Adrenal gland (tissue), 5 donors: ENCODE data around the gene PIGN.

Experiments
- POLR2A ChIP-seq, 2 donors: fragments of 450-650 bp; IDR thresholded peaks; one replicate each; pipeline ENCODE4 v1.6.1; 2017; ENCODE audit warnings: antibody characterized with exemption in 2 of 2, mild to moderate bottlenecking in 2 of 2, moderate library complexity in 1 of 2
- TF ChIP-seq, protein P1 (sequence below), 6 experiments: fragments of 450-650 bp in 4 of 6; fragments of 200-600 bp in 2 of 6; sonication (generic) in 1 of 6; IDR thresholded peaks; 1 replicate in 5 of 6; 2 replicates in 1 of 6; pipeline versions ENCODE4 v1.5.1 to v1.8.0; 2016 to 2021; ENCODE audit warnings: antibody characterized with exemption in 6 of 6, mild to moderate bottlenecking in 2 of 6, moderate library complexity in 1 of 6
- donor health status: DM: no; HTN: no; CAD: no.

DNA sequence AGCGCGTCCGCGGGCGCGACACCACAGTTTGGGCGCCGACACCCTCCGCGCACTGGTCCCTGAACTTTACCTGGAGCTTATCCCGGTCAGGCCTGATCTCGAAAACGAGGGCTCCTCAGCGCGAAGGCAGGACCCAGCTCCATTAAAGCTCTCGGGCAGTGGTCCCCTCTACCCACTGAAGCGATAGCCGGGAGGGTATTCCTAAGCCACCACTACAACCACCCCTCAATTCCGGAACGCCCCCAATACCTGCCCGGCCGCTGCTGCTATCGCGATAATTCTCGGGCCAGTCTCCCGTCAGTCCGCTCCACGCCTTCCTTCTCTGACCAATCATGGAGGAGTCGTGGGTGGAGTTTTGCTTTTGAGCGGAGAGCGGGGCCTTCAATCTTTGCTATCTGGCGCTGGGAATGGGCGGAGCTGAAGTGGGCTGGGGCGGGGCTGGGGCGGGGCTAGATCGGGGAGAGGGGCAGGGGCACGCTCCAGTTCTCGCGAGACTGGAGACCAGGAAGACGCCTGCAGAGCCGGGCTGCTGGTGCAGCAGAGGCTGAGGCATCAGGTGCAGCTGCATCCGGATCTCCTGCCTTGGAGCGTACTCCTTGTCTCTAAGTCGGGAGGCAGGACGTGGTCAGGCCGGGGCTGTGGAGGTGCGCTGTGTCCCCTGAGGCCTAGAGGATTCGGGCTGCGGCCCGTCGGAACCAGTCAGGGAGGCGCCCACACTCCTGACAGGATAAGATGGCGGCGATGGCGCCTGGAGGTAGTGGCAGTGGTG, at the start of gene PIGN, which contains the start of gene RELCH:
- TF ChIP-seq POLR2A (IDR thresholded peaks at IDR 0.05): peak; percentile 85 to 87
- TF ChIP-seq, protein P1, sequence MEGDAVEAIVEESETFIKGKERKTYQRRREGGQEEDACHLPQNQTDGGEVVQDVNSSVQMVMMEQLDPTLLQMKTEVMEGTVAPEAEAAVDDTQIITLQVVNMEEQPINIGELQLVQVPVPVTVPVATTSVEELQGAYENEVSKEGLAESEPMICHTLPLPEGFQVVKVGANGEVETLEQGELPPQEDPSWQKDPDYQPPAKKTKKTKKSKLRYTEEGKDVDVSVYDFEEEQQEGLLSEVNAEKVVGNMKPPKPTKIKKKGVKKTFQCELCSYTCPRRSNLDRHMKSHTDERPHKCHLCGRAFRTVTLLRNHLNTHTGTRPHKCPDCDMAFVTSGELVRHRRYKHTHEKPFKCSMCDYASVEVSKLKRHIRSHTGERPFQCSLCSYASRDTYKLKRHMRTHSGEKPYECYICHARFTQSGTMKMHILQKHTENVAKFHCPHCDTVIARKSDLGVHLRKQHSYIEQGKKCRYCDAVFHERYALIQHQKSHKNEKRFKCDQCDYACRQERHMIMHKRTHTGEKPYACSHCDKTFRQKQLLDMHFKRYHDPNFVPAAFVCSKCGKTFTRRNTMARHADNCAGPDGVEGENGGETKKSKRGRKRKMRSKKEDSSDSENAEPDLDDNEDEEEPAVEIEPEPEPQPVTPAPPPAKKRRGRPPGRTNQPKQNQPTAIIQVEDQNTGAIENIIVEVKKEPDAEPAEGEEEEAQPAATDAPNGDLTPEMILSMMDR (IDR thresholded peaks at IDR 0.05): peak in 1 of 6 experiments; percentile 12
